ENCODE results near the gene CIT. TPM values are rescaled to one million over a fixed set of nuclear protein-coding genes. Genes with fewer than 3 reads are reported as not detected.

The CIT gene
- total and polyA plus RNA-seq, 2 donors (not counting 3 experiments of a cell fraction or from before 2014, with no cell fraction given) = 13.3 to 61.8 TPM

DNA sequence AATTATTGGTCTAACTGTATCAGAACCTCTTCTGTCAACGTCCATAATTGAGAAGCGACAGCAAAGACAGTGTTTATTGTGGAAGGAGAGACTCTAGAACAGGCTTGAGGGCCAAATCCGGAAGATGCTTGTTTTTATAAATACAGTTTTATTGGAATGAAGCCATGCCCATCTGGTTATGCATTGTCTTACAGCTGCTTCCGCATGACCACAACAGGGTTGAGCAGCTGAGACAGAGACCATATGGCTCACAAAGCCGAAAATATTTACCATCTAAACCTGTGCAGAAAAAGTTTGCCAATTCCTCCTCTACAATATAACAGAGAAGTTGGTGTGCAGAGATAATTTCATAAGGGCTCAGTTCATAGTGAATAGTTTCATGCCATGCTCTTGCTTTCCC, 184.7 kb downstream of the CIT start:
- DNase-seq (ENCODE audit: low read depth, low spot score) = peak; percentile 85
- intact Hi-C loops (cut with micrococcal nuclease) (no loop called here), dilution Hi-C loops (cut with MboI; ENCODE audit: extremely low pct_ligation_motif_present, low sequenced_read_pairs) (no loop called here)
- Histone ChIP-seq H3K36me3 (ENCODE audit: control insufficient read depth in 2 of 2, extremely low read depth in 1 of 2, insufficient read depth in 2 of 2, low read length in 2 of 2) (no peaks in the 10 kb centered on the region), H2AFZ (ENCODE audit: low read depth, low read length) (no peak overlapping the region), H3K27ac (ENCODE audit: insufficient read depth, low read depth, low read length) (peak overlapping the region; percentile 50), H3K4me2 (ENCODE audit: insufficient read depth, low read length) (peak overlapping the region; percentile 78), H3K9ac (replicated peaks; ENCODE audit: extremely low read depth, insufficient read depth, low read length) (peak overlapping the region; percentile 40), H4K20me1 (replicated peaks; ENCODE audit: control insufficient read depth, extremely low read depth, insufficient read depth, low read length) (no peaks in the 10 kb centered on the region), H3K27me3 (ENCODE audit: control insufficient read depth in 2 of 2, insufficient read depth in 2 of 2, low read length in 2 of 2) (no peaks in the 10 kb centered on the region), H3K9me1 (replicated peaks; ENCODE audit: control insufficient read depth, extremely low read depth, insufficient read depth, low read length) (no peaks in the 10 kb centered on the region), H3K4me3 (replicated peaks in 1 of 3; ENCODE audit: insufficient read depth in 1 of 3, low read depth in 1 of 3, low read length in 3 of 3) (no peak overlapping the region), H3K4me1 (ENCODE audit: control insufficient read depth, extremely low read depth, insufficient read depth, low read length) (peaks cover 30% of the 10 kb centered on the region), H3K9me3 (replicated peaks; ENCODE audit: control insufficient read depth, insufficient read depth, low read length) (no peaks in the 10 kb centered on the region), H3K79me2 (ENCODE audit: control insufficient read depth, insufficient read depth, low read length) (no peaks in the 10 kb centered on the region)
- FAIRE-seq = no peak
- TF ChIP-seq, protein P1, sequence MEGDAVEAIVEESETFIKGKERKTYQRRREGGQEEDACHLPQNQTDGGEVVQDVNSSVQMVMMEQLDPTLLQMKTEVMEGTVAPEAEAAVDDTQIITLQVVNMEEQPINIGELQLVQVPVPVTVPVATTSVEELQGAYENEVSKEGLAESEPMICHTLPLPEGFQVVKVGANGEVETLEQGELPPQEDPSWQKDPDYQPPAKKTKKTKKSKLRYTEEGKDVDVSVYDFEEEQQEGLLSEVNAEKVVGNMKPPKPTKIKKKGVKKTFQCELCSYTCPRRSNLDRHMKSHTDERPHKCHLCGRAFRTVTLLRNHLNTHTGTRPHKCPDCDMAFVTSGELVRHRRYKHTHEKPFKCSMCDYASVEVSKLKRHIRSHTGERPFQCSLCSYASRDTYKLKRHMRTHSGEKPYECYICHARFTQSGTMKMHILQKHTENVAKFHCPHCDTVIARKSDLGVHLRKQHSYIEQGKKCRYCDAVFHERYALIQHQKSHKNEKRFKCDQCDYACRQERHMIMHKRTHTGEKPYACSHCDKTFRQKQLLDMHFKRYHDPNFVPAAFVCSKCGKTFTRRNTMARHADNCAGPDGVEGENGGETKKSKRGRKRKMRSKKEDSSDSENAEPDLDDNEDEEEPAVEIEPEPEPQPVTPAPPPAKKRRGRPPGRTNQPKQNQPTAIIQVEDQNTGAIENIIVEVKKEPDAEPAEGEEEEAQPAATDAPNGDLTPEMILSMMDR (IDR thresholded peaks at IDR 0.05; ENCODE audit: extremely low read depth in 1 of 2, insufficient read depth in 1 of 2, low read depth in 1 of 2, low read length in 2 of 2) = no peak
- TF ChIP-seq POLR2AphosphoS5 (IDR thresholded peaks at IDR 0.05; ENCODE audit: insufficient read depth, low read depth, low read length) = peak; percentile 76
- TF ChIP-seq, protein P2, sequence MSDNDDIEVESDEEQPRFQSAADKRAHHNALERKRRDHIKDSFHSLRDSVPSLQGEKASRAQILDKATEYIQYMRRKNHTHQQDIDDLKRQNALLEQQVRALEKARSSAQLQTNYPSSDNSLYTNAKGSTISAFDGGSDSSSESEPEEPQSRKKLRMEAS (IDR thresholded peaks at IDR 0.05; ENCODE audit: insufficient read depth, insufficient read length) = no peak
- TF ChIP-seq JUN (IDR thresholded peaks at IDR 0.05; ENCODE audit: borderline replicate concordance, insufficient read depth, insufficient read length, low read depth) = peak; percentile 40
- ChIA-PET POLR2A (no interaction called here), CTCF (interaction anchor here (1.0 to 1.6 kb wide), 4 partner anchors 11 to 88 kb away, joined by 3 to 6 read pairs (median 4); partner anchors contain the start of gene PRKAB1)
- BruUV-seq (replicated peaks) = no TSS peak
